Keratinocyte (primary cell): Measurements from ENCODE around the gene HOXB4. TPM values are rescaled to one million over a fixed set of nuclear protein-coding genes. Genes with fewer than 3 reads are reported as not detected.

Experiments used
- DNase-seq: peaks from one replicate; pipeline ENCODE4 v3.0.0-alpha.2; 2011; ENCODE audit warnings: low read depth, missing footprints, low spot score
- FAIRE-seq: peaks from 2 replicates; lab custom pipeline; 2011; peaks lifted over from hg19 to GRCh38; lab: Jason Lieb, UNC
- H2AFZ ChIP-seq: 2 replicates; pipeline ENCODE4 v1.6.0; 2012; ENCODE audit warnings: low read length, control low read depth, inconsistent platforms; ENCODE audit not compliant: control insufficient read depth
- H3K27ac ChIP-seq: 2 replicates; pipeline ENCODE4 v1.5.1; 2011; ENCODE audit warnings: low read length; ENCODE audit not compliant: control insufficient read depth, insufficient read depth
- H3K27me3 ChIP-seq: 3 replicates; pipeline ENCODE4 v1.6.0; 2011; ENCODE audit warnings: low read length; ENCODE audit not compliant: control insufficient read depth, insufficient read depth; ENCODE audit errors: extremely low read depth
- H3K36me3 ChIP-seq, 2 experiments: 2 replicates in 1 of 2; 3 replicates in 1 of 2; pipeline ENCODE4 v1.5.1; 2011; ENCODE audit warnings: low read length in 2 of 2, mild to moderate bottlenecking in 1 of 2; ENCODE audit not compliant: control insufficient read depth in 2 of 2, insufficient read depth in 2 of 2; ENCODE audit errors: extremely low read depth in 1 of 2
- H3K4me1 ChIP-seq: 3 replicates; pipeline ENCODE4 v1.5.1; 2011; ENCODE audit warnings: low read length; ENCODE audit not compliant: control insufficient read depth, insufficient read depth; ENCODE audit errors: extremely low read depth
- H3K4me2 ChIP-seq: 3 replicates; pipeline ENCODE4 v1.6.0; 2011; ENCODE audit warnings: low read depth, low read length; ENCODE audit not compliant: control insufficient read depth, insufficient read depth; ENCODE audit errors: extremely low read depth
- H3K4me3 ChIP-seq, 3 experiments: fragments of 200-600 bp in 1 of 3; sonication (generic) in 1 of 3; 2 replicates in 2 of 3; 3 replicates in 1 of 3; pipeline ENCODE4 v1.5.1; 2011 to 2016; ENCODE audit warnings: low read length in 3 of 3, mild to moderate bottlenecking in 3 of 3, control low read depth in 2 of 3, inconsistent platforms in 1 of 3, low read depth in 1 of 3, mixed read lengths in 1 of 3, mixed run types in 1 of 3, moderate library complexity in 1 of 3; ENCODE audit not compliant: control insufficient read depth in 2 of 3, insufficient read depth in 2 of 3; ENCODE audit errors: extremely low read depth in 1 of 3
- H3K79me2 ChIP-seq: 2 replicates; pipeline ENCODE4 v1.6.0; 2012; ENCODE audit warnings: low read length; ENCODE audit not compliant: control insufficient read depth, insufficient read depth
- H3K9ac ChIP-seq: 3 replicates; pipeline ENCODE4 v1.6.0; 2011; ENCODE audit warnings: low read length; ENCODE audit not compliant: control insufficient read depth, insufficient read depth; ENCODE audit errors: extremely low read depth
- H3K9me1 ChIP-seq: 3 replicates; pipeline ENCODE4 v1.6.0; 2011; ENCODE audit warnings: low read length; ENCODE audit not compliant: control insufficient read depth, insufficient read depth; ENCODE audit errors: extremely low read depth
- H3K9me3 ChIP-seq: 2 replicates; pipeline ENCODE4 v1.5.1; 2012; ENCODE audit warnings: low read depth, low read length; ENCODE audit not compliant: control insufficient read depth
- H4K20me1 ChIP-seq: 3 replicates; pipeline ENCODE4 v1.6.0; 2011; ENCODE audit warnings: low read length; ENCODE audit not compliant: control insufficient read depth, insufficient read depth; ENCODE audit errors: extremely low read depth
- EZH2 ChIP-seq: IDR thresholded peaks from one replicate; pipeline ENCODE4 v1.6.1; 2012; ENCODE audit warnings: inconsistent platforms, mild to moderate bottlenecking, low read length, moderate library complexity
- dilution Hi-C: fragments of 300-500 bp; cut with MboI; formaldehyde crosslinking; loops from one replicate; pipeline ENCODE4 v1.7.0; 2020; ENCODE audit warnings: low sequenced_read_pairs; ENCODE audit not compliant: extremely low pct_ligation_motif_present
- polyA plus RNA-seq, 5 experiments: library from polyadenylated mRNA; depleted of rRNA in 3 of 5; stranded (reverse) in 3 of 5; stranded (forward) in 1 of 5; unstranded in 1 of 5; fragments of >200 nt; gene quantifications; 1 replicate in 1 of 5; 2 replicates in 3 of 5; 3 replicates in 1 of 5; pipeline versions ENCODE4 v1.2.1 to v1.2.3, GENCODE V29; 2011 to 2012; ENCODE audit warnings: missing spikeins in 2 of 5, low read depth in 1 of 5, low replicate concordance in 1 of 5
- TF ChIP-seq, protein P1 (sequence below), 3 experiments: IDR thresholded peaks in 1 of 3; conservative IDR thresholded peaks in 1 of 3; optimal IDR thresholded peaks in 1 of 3; 2 replicates in 2 of 3; 3 replicates in 1 of 3; pipeline versions ENCODE3 to v1.5.1; 2011; ENCODE audit warnings: low read length in 3 of 3, mild to moderate bottlenecking in 3 of 3, moderate library complexity in 2 of 3, control low read depth in 1 of 3, inconsistent platforms in 1 of 3; ENCODE audit not compliant: insufficient read depth in 2 of 3; ENCODE audit errors: extremely low read depth in 1 of 3

HOXB4 gene
- polyA plus RNA-seq, 1 donor (not counting 4 experiments of a cell fraction or from before 2014, with no cell fraction given), result 0.59 TPM

GRCh38 chr17:48593126-48593829, 15.1 kb upstream of the HOXB4 start, which contains the start of gene HOXB5:
TSS of gene HOXB5 (minus strand) at chr17:48593779. CDS start at chr17:48593682, 97 bp downstream.
- Histone ChIP-seq H3K4me2 (peak within 1 kb of the TSS; percentile 89), H3K4me1 (peaks cover 17% of the 10 kb centered on the region), H3K27me3 (peaks cover 83% of the 10 kb centered on the region), H3K4me3 (peak within 1 kb of the TSS; percentile 2 to 67 (median 58)), H3K79me2 (no peaks in the 10 kb centered on the region), H3K9ac (peak within 1 kb of the TSS; percentile 15), H3K9me3 (no peaks in the 10 kb centered on the region), H3K27ac (no peak within 1 kb of the TSS), H3K9me1 (no peaks in the 10 kb centered on the region), H4K20me1 (no peaks in the 10 kb centered on the region), H2AFZ (peak within 1 kb of the TSS; percentile 87), H3K36me3 (peaks cover 0 to 4% of the 10 kb centered on the region in 2 experiments)
- peak; percentile 70 for TF ChIP-seq EZH2
- TF ChIP-seq, protein P1, sequence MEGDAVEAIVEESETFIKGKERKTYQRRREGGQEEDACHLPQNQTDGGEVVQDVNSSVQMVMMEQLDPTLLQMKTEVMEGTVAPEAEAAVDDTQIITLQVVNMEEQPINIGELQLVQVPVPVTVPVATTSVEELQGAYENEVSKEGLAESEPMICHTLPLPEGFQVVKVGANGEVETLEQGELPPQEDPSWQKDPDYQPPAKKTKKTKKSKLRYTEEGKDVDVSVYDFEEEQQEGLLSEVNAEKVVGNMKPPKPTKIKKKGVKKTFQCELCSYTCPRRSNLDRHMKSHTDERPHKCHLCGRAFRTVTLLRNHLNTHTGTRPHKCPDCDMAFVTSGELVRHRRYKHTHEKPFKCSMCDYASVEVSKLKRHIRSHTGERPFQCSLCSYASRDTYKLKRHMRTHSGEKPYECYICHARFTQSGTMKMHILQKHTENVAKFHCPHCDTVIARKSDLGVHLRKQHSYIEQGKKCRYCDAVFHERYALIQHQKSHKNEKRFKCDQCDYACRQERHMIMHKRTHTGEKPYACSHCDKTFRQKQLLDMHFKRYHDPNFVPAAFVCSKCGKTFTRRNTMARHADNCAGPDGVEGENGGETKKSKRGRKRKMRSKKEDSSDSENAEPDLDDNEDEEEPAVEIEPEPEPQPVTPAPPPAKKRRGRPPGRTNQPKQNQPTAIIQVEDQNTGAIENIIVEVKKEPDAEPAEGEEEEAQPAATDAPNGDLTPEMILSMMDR (optimal IDR thresholded peaks at IDR 0.05 in 1 of 3, IDR thresholded peaks at IDR 0.05 in 1 of 3, conservative IDR thresholded peaks at IDR 0.05 in 1 of 3; ENCODE audit: extremely low read depth in 1 of 3, insufficient read depth in 2 of 3, low read length in 3 of 3), result no peak
- no peak for DNase-seq
- dilution Hi-C loops, result no loop called here
- no peak for FAIRE-seq

- dilution Hi-C loops, result no loop called here
- DNase-seq (no peak), FAIRE-seq (no peak)
- Histone ChIP-seq H3K36me3 (peaks cover 0 to 4% of the 10 kb centered on the region in 2 experiments), H3K4me2 (peak overlapping the region; percentile 89), H3K9ac (no peak overlapping the region), H3K79me2 (no peaks in the 10 kb centered on the region), H3K9me1 (no peaks in the 10 kb centered on the region), H4K20me1 (no peaks in the 10 kb centered on the region), H3K4me3 (peak overlapping the region in 1 of 3 experiments; percentile 67), H3K27me3 (peaks cover 82% of the 10 kb centered on the region), H2AFZ (no peak overlapping the region), H3K27ac (no peak overlapping the region), H3K9me3 (no peaks in the 10 kb centered on the region), H3K4me1 (peaks cover 17% of the 10 kb centered on the region)
- TF ChIP-seq, protein P1 (optimal IDR thresholded peaks at IDR 0.05 in 1 of 3, IDR thresholded peaks at IDR 0.05 in 1 of 3, conservative IDR thresholded peaks at IDR 0.05 in 1 of 3; ENCODE audit: extremely low read depth in 1 of 3, insufficient read depth in 2 of 3, low read length in 3 of 3), result no peak
- TF ChIP-seq EZH2, result peak; percentile 13
Observed at GRCh38 chr17:48592577-48592976, 14.4 kb upstream of the HOXB4 start.
